Measurements from ENCODE around the gene MTNR1B. TPM values are rescaled to one million over a fixed set of nuclear protein-coding genes. Genes with fewer than 3 reads are reported as not detected.
A peak's percentile ranks its signal among the peaks of the same experiment; 100 is the strongest.

Gene MTNR1B
- total RNA-seq, 1 experiment from 2014 or later: not detected

DNA sequence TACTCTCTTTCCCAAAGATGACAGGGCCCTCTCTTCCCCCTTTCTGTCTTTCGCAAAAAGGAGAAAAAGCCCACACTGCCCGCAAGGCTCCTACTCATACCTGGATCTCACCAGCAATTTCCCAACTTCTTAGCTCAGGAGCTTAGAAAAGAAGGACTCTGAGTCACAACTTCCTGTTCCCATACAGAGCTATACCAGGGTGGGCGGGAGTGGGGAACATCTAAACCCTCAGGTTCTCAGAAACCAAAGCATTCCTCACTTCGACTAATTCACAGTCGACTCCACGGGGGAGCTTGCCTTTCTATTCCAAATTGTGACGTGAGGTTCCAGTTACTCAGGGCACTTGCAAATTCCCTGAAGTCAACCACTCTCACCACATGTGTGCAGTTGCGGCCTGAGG, 61.9 kb downstream of the MTNR1B start:
- Histone ChIP-seq H3F3A (ENCODE audit: insufficient read depth, low read depth) (no peaks in the 10 kb centered on the region), H3K79me2 (ENCODE audit: low read depth) (no peaks in the 10 kb centered on the region), H3K9me3 (ENCODE audit: insufficient read depth, low read depth) (no peaks in the 10 kb centered on the region), H4K20me1 (ENCODE audit: insufficient read depth) (no peaks in the 10 kb centered on the region), H2AFZ (0 out of 2 replicates have a peak overlapping the region, but pooled peaks have one; percentile 23), H3K4me1 (replicated peaks; ENCODE audit: insufficient read depth) (no peaks in the 10 kb centered on the region), H3K36me3 (ENCODE audit: low read depth) (no peaks in the 10 kb centered on the region), H3K27me3 (ENCODE audit: insufficient read depth, low read depth) (no peaks in the 10 kb centered on the region), H3K4me3 (no peak overlapping the region), H3K4me2 (no peak overlapping the region), H3K9me2 (ENCODE audit: insufficient read depth) (no peaks in the 10 kb centered on the region), H3K27ac (no peak overlapping the region)
- ChIA-PET CTCF (interaction anchor here (0.5 kb wide), 1 partner anchor 48 kb away, joined by 4 read pairs; no protein-coding TSS in a partner anchor), POLR2A (ENCODE audit: unreplicated experiment) (no interaction called here)
- no peak for DNase-seq
- intact Hi-C loops (cut with micrococcal nuclease; ENCODE audit: unreplicated experiment): no loop called here
- no TSS peak for BruUV-seq (replicated peaks)
- no peak for TF ChIP-seq EZH2 (IDR thresholded peaks at IDR 0.05; ENCODE audit: low read depth)
- TF ChIP-seq, protein P1, sequence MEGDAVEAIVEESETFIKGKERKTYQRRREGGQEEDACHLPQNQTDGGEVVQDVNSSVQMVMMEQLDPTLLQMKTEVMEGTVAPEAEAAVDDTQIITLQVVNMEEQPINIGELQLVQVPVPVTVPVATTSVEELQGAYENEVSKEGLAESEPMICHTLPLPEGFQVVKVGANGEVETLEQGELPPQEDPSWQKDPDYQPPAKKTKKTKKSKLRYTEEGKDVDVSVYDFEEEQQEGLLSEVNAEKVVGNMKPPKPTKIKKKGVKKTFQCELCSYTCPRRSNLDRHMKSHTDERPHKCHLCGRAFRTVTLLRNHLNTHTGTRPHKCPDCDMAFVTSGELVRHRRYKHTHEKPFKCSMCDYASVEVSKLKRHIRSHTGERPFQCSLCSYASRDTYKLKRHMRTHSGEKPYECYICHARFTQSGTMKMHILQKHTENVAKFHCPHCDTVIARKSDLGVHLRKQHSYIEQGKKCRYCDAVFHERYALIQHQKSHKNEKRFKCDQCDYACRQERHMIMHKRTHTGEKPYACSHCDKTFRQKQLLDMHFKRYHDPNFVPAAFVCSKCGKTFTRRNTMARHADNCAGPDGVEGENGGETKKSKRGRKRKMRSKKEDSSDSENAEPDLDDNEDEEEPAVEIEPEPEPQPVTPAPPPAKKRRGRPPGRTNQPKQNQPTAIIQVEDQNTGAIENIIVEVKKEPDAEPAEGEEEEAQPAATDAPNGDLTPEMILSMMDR (conservative IDR thresholded peaks at IDR 0.05): no peak

Other genes starting within 250 kb of the MTNR1B start
- gene SLC36A4, start 228.3 kb downstream of the MTNR1B start, total RNA-seq (2021): 17.7 and 18.2 TPM in 2 replicates

Measured in PC-9 (cell line).